Panc1 (cell line): ENCODE data around the gene ZNF202. TPM values are rescaled to one million over a fixed set of nuclear protein-coding genes. Genes with fewer than 3 reads are reported as not detected.

Experiments
- ATAC-seq: fragments of 200-7000 bp; cut with Tn5 transposase; 2 replicates; pipeline ENCODE4 v1.9.1; 2020; ENCODE audit warnings: mild to moderate bottlenecking, moderate library complexity
- Bru-seq: library from RNA; stranded (reverse); fragments of 400-500 nt; gene quantifications from one replicate; lab custom pipeline; 2021; lab: Mats Ljungman, UMichigan
- BruChase-seq, 2 experiments: library from RNA; stranded (reverse); fragments of 400-500 nt; gene quantifications; one replicate each; lab custom pipeline; 2021; lab: Mats Ljungman, UMichigan
- BruUV-seq: library from RNA; stranded (reverse); fragments of 400-500 nt; replicated peaks from 2 replicates; lab custom pipeline; 2021; lab: Mats Ljungman, UMichigan
- CTCF ChIA-PET: fragments of 300-600 bp; sonication (Branson Sonifier 250); formaldehyde crosslinking; loops from one replicate; lab custom pipeline; 2022; ENCODE audit warnings: antibody characterized with exemption; lab: Charles Lee
- POLR2A ChIA-PET: fragments of 300-600 bp; sonication (Branson Sonifier 250); formaldehyde crosslinking; loops from one replicate; lab custom pipeline; 2022; ENCODE audit warnings: antibody characterized with exemption; lab: Charles Lee
- DNase-seq: peaks from one replicate; pipeline ENCODE4 v3.0.0-alpha.2; 2010; ENCODE audit warnings: low read depth, low spot score
- H3K27ac ChIP-seq: 2 replicates; pipeline ENCODE4 v1.5.1; 2011; ENCODE audit warnings: mild to moderate bottlenecking, low read length, inconsistent platforms
- H3K27me3 ChIP-seq: fragments of 200-500 bp; sonication (Bioruptor generic); 2 replicates; pipeline ENCODE4 v1.6.0; 2014; ENCODE audit warnings: low read length, inconsistent platforms; ENCODE audit not compliant: control insufficient read depth, insufficient read depth
- H3K36me3 ChIP-seq: fragments of 200-500 bp; sonication (Bioruptor generic); 2 replicates; pipeline ENCODE4 v1.5.1; 2014; ENCODE audit warnings: inconsistent platforms, mild to moderate bottlenecking, low read length, moderate library complexity; ENCODE audit not compliant: control insufficient read depth, insufficient read depth
- H3K4me1 ChIP-seq: 2 replicates; pipeline ENCODE4 v1.5.1; 2011; ENCODE audit warnings: inconsistent platforms, mild to moderate bottlenecking, low read length, moderate library complexity; ENCODE audit not compliant: control insufficient read depth, insufficient read depth
- H3K4me3 ChIP-seq, 2 experiments: 2 replicates each; pipeline ENCODE4 v1.5.1; 2011 to 2012; ENCODE audit warnings: low read depth in 2 of 2, low read length in 2 of 2, mild to moderate bottlenecking in 2 of 2, inconsistent platforms in 1 of 2, moderate library complexity in 1 of 2
- H3K9me3 ChIP-seq: fragments of 200-500 bp; sonication (Bioruptor generic); 2 replicates; pipeline ENCODE4 v1.5.1; 2014; ENCODE audit warnings: low read depth, mild to moderate bottlenecking, inconsistent platforms, low read length, moderate library complexity; ENCODE audit not compliant: control insufficient read depth, insufficient read depth
- CTCF ChIP-seq: fragments of 450-650 bp; IDR thresholded peaks from 2 replicates; pipeline ENCODE4 v1.5.1; 2017; ENCODE audit warnings: mild to moderate bottlenecking
- POLR2AphosphoS5 ChIP-seq: IDR thresholded peaks from 2 replicates; pipeline ENCODE4 v1.6.1; 2012; ENCODE audit warnings: mild to moderate bottlenecking, low read depth, low read length, moderate library complexity
- REST ChIP-seq, 2 experiments: IDR thresholded peaks; 2 replicates each; pipeline ENCODE4 v1.6.1; 2011 to 2012; ENCODE audit warnings: low read depth in 2 of 2, control low read depth in 1 of 2, low read length in 1 of 2, mild to moderate bottlenecking in 1 of 2, moderate library complexity in 1 of 2; ENCODE audit not compliant: insufficient read depth in 1 of 2
- SIN3A ChIP-seq: IDR thresholded peaks from 2 replicates; pipeline ENCODE4 v1.6.1; 2012; ENCODE audit warnings: low read depth, mild to moderate bottlenecking, low read length, moderate library complexity, borderline replicate concordance; ENCODE audit not compliant: insufficient read depth
- TCF7L2 ChIP-seq: IDR thresholded peaks from 2 replicates; pipeline ENCODE4 v1.6.1; 2011; ENCODE audit warnings: mild to moderate bottlenecking, low read depth, low read length, inconsistent platforms
- in situ Hi-C: cut with HindIII; loops from 2 replicates; pipeline ENCODE4 v1.10.0; 2016; ENCODE audit warnings: low sequenced_read_pairs, low pct_unique_long_range_greater_than_20kb
- intact Hi-C: fragments of 100-400 bp; cut with micrococcal nuclease; formaldehyde crosslinking; loops from one replicate; pipeline ENCODE4 v1.10.0; 2022; ENCODE audit not compliant: unreplicated experiment
- long read RNA-seq: library from polyadenylated mRNA; unstranded; transcript quantifications from one replicate; pipeline ENCODE4 v2.0.0, GENCODE V29; 2021; ENCODE audit not compliant: unreplicated experiment
- polyA plus RNA-seq: library from polyadenylated mRNA; unstranded; fragments of >200 nt; gene quantifications from one replicate; pipeline ENCODE4 v1.2.1, GENCODE V29; 2012; ENCODE audit warnings: missing spikeins; ENCODE audit not compliant: insufficient read length
- total RNA-seq: library from RNA; stranded (reverse); gene quantifications from one replicate; pipeline ENCODE4 v1.2.1, GENCODE V29; 2021; ENCODE audit not compliant: unreplicated experiment

ZNF202 gene
- total RNA-seq = 24.5 TPM
- polyA plus RNA-seq = 16.9 TPM
- Bru-seq, nascent RNA = percentile 93 among the genes with signal in this experiment
- percentile 93 among the genes with signal in this experiment for BruChase-seq, experiment 1, labeled RNA remaining after a 2-hour chase
- percentile 77 among the genes with signal in this experiment for BruChase-seq, experiment 2, labeled RNA remaining after a 6-hour chase
- long read RNA-seq, transcript ZNF202-206 (7 exons, 3,384 nt) = major isoform, 5 of 61 reads
- long read RNA-seq, partial matches to known transcripts = 12 of 61 reads
- long read RNA-seq, other reads (novel, unspliced or antisense) = 44 of 61 reads

- Histone ChIP-seq H3K9me3 (peaks cover 23% of the 10 kb centered on the region; the same call in 1 of the 2 replicates), H3K27ac (peak within 1 kb of the TSS; percentile 73), H3K27me3 (peaks cover 4% of the 10 kb centered on the region; the same call in 1 of the 2 replicates), H3K4me1 (0 out of 2 replicates have a peak, but pooled peaks cover 9% of the 10 kb centered on the region), H3K36me3 (peaks cover 11% of the 10 kb centered on the region), H3K4me3 (peak within 1 kb of the TSS; percentile 91 to 92)
- intact Hi-C loops (no loop called here), in situ Hi-C loops (no loop called here)
- ChIA-PET POLR2A (interaction anchor here (0.7 kb wide), 1 partner anchor 1850 kb away, joined by 4 read pairs; no protein-coding TSS in a partner anchor), CTCF (no interaction called here)
- DNase-seq (peak; percentile 35), ATAC-seq (peak; percentile 99)
- 0 out of 2 replicates have a peak, but pooled peaks have one; percentile 15 for TF ChIP-seq TCF7L2
- TF ChIP-seq POLR2AphosphoS5 = peak; percentile 93
- peak; percentile 81; the same call in 1 of the 2 replicates for TF ChIP-seq SIN3A
- no peak for TF ChIP-seq REST (IDR thresholded peaks at IDR 0.05; ENCODE audit: insufficient read depth in 1 of 2, low read depth in 2 of 2, low read length in 1 of 2)
- no peak for TF ChIP-seq CTCF
- BruUV-seq = no TSS peak
Observed at GRCh38 chr11:123741159-123742030, at the start of gene ZNF202. ZNF202 (minus strand) TSS chr11:123741660; CDS start chr11:123730888, 10,772 bp downstream.

- Histone ChIP-seq H3K27ac (no peak overlapping the region), H3K27me3 (no peaks in the 10 kb centered on the region), H3K4me3 (no peak overlapping the region), H3K4me1 (no peaks in the 10 kb centered on the region), H3K9me3 (no peaks in the 10 kb centered on the region), H3K36me3 (no peaks in the 10 kb centered on the region)
- no peak for TF ChIP-seq SIN3A
- no peak for TF ChIP-seq POLR2AphosphoS5
- no peak for TF ChIP-seq REST (IDR thresholded peaks at IDR 0.05; ENCODE audit: insufficient read depth in 1 of 2, low read depth in 2 of 2, low read length in 1 of 2)
- no peak for TF ChIP-seq CTCF
- TF ChIP-seq TCF7L2 = no peak
- in situ Hi-C loops = no loop called here
- intact Hi-C loops = no loop called here
- BruUV-seq = no TSS peak
- ATAC-seq (no peak), DNase-seq (no peak)
- ChIA-PET CTCF (no interaction called here), POLR2A (no interaction called here)
Observed at GRCh38 chr11:123783536-123783935, 42.1 kb upstream of the ZNF202 start.
